Measurements from ENCODE around the gene SRMS. TPM values are rescaled to one million over a fixed set of nuclear protein-coding genes. Genes with fewer than 3 reads are reported as not detected.
A peak's percentile ranks its signal among the peaks of the same experiment; 100 is the strongest.

SRMS gene
- total RNA-seq, 1 experiment from 2014 or later, result 0.79 TPM

- Mint-ChIP-seq H3K27me3 (ENCODE audit: low read depth) (no peaks in the 10 kb centered on the region), H3K27ac (no peak overlapping the region), H3K4me3 (peak overlapping the region; percentile 49 to 55; a peak in 3 of 5 replicates), H3K36me3 (ENCODE audit: insufficient read depth in 1 of 3, low read depth in 3 of 3) (no peaks in the 10 kb centered on the region), H3K4me1 (peaks cover 3 to 8% of the 10 kb centered on the region in 2 experiments; a peak in 3 of 4 replicates), H3K9me3 (no peaks in the 10 kb centered on the region)
- Histone ChIP-seq H4K20me1 (ENCODE audit: control insufficient read depth, insufficient read depth, insufficient read length) (no peaks in the 10 kb centered on the region), H3K27me3 (ENCODE audit: insufficient read depth, low read length) (no peaks in the 10 kb centered on the region), H3K27ac (ENCODE audit: insufficient read length, low read depth, low read length) (no peak overlapping the region), H3K79me1 (ENCODE audit: insufficient read depth, low read depth, low read length, poor library complexity, severe bottlenecking) (no peaks in the 10 kb centered on the region), H2AK5ac (ENCODE audit: insufficient read length, low read length) (no peak overlapping the region), H3K23ac (ENCODE audit: insufficient read length, low read depth, low read length) (no peak overlapping the region), H3T11ph (ENCODE audit: low read length) (no peak overlapping the region), H3K9ac (ENCODE audit: extremely low read depth, insufficient read length, low read length) (no peak overlapping the region), H3K56ac (ENCODE audit: insufficient read length, low read depth, low read length) (no peak overlapping the region), H3K4ac (ENCODE audit: low read depth, low read length) (no peak overlapping the region), H3K9me3 (ENCODE audit: control insufficient read depth, low read depth, low read length) (no peaks in the 10 kb centered on the region), H3K18ac (ENCODE audit: insufficient read length, low read depth, low read length) (no peak overlapping the region), H3K23me2 (ENCODE audit: insufficient read length, low read depth, low read length, poor library complexity, severe bottlenecking) (no peaks in the 10 kb centered on the region), H4K5ac (ENCODE audit: insufficient read length, low read depth, low read length) (no peak overlapping the region), H2BK120ac (ENCODE audit: low read depth, low read length, poor library complexity, severe bottlenecking) (no peak overlapping the region), H2BK20ac (ENCODE audit: low read depth, low read length, poor library complexity, severe bottlenecking) (no peak overlapping the region), H2AFZ (ENCODE audit: low read length) (no peak overlapping the region), H2BK5ac (ENCODE audit: insufficient read length, low read length) (no peak overlapping the region), H3K4me1 (ENCODE audit: insufficient read depth, low read length) (no peaks in the 10 kb centered on the region), H4K8ac (replicated peaks; ENCODE audit: insufficient read length, low read depth, low read length) (no peak overlapping the region), H2BK12ac (ENCODE audit: insufficient read length, low read depth, low read length) (no peak overlapping the region), H3K14ac (ENCODE audit: insufficient read depth, low read length) (no peak overlapping the region; the same call in 1 of the 2 replicates), H4K91ac (ENCODE audit: insufficient read length, low read depth, low read length) (no peak overlapping the region), H3K79me2 (ENCODE audit: insufficient read depth, low read length) (no peaks in the 10 kb centered on the region), H2BK15ac (ENCODE audit: low read depth, low read length) (no peak overlapping the region), H3K4me2 (ENCODE audit: insufficient read depth, insufficient read length, low read length) (peak overlapping the region; percentile 9)
- no peak; the same call in 1 of the 3 replicates for TF ChIP-seq CTCF (conservative IDR thresholded peaks at IDR 0.05)
- WGBS (ENCODE audit: extremely low coverage, insufficient read length, low lambda C conversion rate), result no CpG with 5 or more reads among the region's 27 CpGs
- no peak for DNase-seq
These were observed 9.1 kb downstream of the SRMS start for GRCh38 chr20:63538204-63539091.

Data from H9 (cell line).